ENCODE measurements around the gene SSUH2. TPM values are rescaled to one million over a fixed set of nuclear protein-coding genes. Genes with fewer than 3 reads are reported as not detected.
"Not testable (repeated sequence)": the region's sequence is repeated elsewhere in the genome, so short reads cannot be mapped to it uniquely, and the experiment has no call there.

SSUH2 gene
- total RNA-seq = under 1 TPM; 0.11 to 0.31 TPM

- H3K36me3 Mint-ChIP-seq (ENCODE audit: low read depth) = no peaks in the 10 kb centered on the region
- POLR2A ChIA-PET = no interaction called here
- H3K4me3 Mint-ChIP-seq = no peak within 1 kb of the TSS
- ATAC-seq (no peak), DNase-seq (no peak)
- H3K27me3 Mint-ChIP-seq = peaks cover 7% of the 10 kb centered on the region
- H3K4me1 Mint-ChIP-seq (ENCODE audit: low read depth) = no peaks in the 10 kb centered on the region
- no peaks in the 10 kb centered on the region for H3K9me3 Mint-ChIP-seq
- no peak for TF ChIP-seq CTCF (IDR thresholded peaks at IDR 0.05)
- no peak within 1 kb of the TSS for H3K27ac Mint-ChIP-seq
- CTCF ChIA-PET = no interaction called here
- intact Hi-C loops (cut with micrococcal nuclease) = no loop called here
These were observed at the start of gene SSUH2 for GRCh38 chr3:8644748-8645390. Gene SSUH2 (minus strand): TSS chr3:8644798. CDS start chr3:8644758, 40 bp downstream.

- H3K27ac Mint-ChIP-seq; H3K27me3 Mint-ChIP-seq; POLR2A ChIA-PET; DNase-seq; H3K36me3 Mint-ChIP-seq (ENCODE audit: low read depth); H3K9me3 Mint-ChIP-seq; H3K4me1 Mint-ChIP-seq (ENCODE audit: low read depth); ATAC-seq; H3K4me3 Mint-ChIP-seq; CTCF ChIA-PET; intact Hi-C loops (cut with micrococcal nuclease): not testable (repeated sequence)
These were observed 46.7 kb upstream of the SSUH2 start for GRCh38 chr3:8691295-8691694.

GRCh38 chr3:8684992-8685391, 40.4 kb upstream of the SSUH2 start:
- ATAC-seq; H3K27me3 Mint-ChIP-seq; CTCF ChIA-PET; H3K4me1 Mint-ChIP-seq (ENCODE audit: low read depth); H3K4me3 Mint-ChIP-seq; DNase-seq; intact Hi-C loops (cut with micrococcal nuclease); POLR2A ChIA-PET; H3K9me3 Mint-ChIP-seq; H3K36me3 Mint-ChIP-seq (ENCODE audit: low read depth); H3K27ac Mint-ChIP-seq: not testable (repeated sequence)

- H3K4me3 Mint-ChIP-seq; intact Hi-C loops (cut with micrococcal nuclease); H3K36me3 Mint-ChIP-seq (ENCODE audit: low read depth); ATAC-seq; H3K27me3 Mint-ChIP-seq; POLR2A ChIA-PET; H3K4me1 Mint-ChIP-seq (ENCODE audit: low read depth); CTCF ChIA-PET; H3K9me3 Mint-ChIP-seq; H3K27ac Mint-ChIP-seq: not testable (repeated sequence)
- peak; percentile 44 for DNase-seq
These were observed 38.4 kb upstream of the SSUH2 start for GRCh38 chr3:8682850-8683574.

GRCh38 chr3:8681881-8682538, 37.4 kb upstream of the SSUH2 start:
- CTCF ChIA-PET; ATAC-seq; intact Hi-C loops (cut with micrococcal nuclease); POLR2A ChIA-PET; H3K36me3 Mint-ChIP-seq (ENCODE audit: low read depth); H3K27ac Mint-ChIP-seq; H3K4me3 Mint-ChIP-seq; H3K9me3 Mint-ChIP-seq; H3K27me3 Mint-ChIP-seq; H3K4me1 Mint-ChIP-seq (ENCODE audit: low read depth); DNase-seq: not testable (repeated sequence)

GRCh38 chr3:8681349-8681748, 36.8 kb upstream of the SSUH2 start:
- DNase-seq = no peak
- no peak for TF ChIP-seq CTCF (IDR thresholded peaks at IDR 0.05)
- Mint-ChIP-seq H3K4me3 (no peak overlapping the region), H3K36me3 (ENCODE audit: low read depth) (no peaks in the 10 kb centered on the region), H3K9me3 (no peaks in the 10 kb centered on the region), H3K27me3 (no peaks in the 10 kb centered on the region), H3K27ac (no peak overlapping the region), H3K4me1 (ENCODE audit: low read depth) (no peaks in the 10 kb centered on the region)
- POLR2A ChIA-PET = no interaction called here
- ATAC-seq = no peak
- intact Hi-C loops (cut with micrococcal nuclease) = no loop called here
- CTCF ChIA-PET = no interaction called here

- POLR2A ChIA-PET; H3K9me3 Mint-ChIP-seq; H3K4me3 Mint-ChIP-seq; intact Hi-C loops (cut with micrococcal nuclease); CTCF ChIA-PET; H3K36me3 Mint-ChIP-seq (ENCODE audit: low read depth); DNase-seq; H3K27ac Mint-ChIP-seq; H3K27me3 Mint-ChIP-seq; ATAC-seq; H3K4me1 Mint-ChIP-seq (ENCODE audit: low read depth): not testable (repeated sequence)
These were observed 35.4 kb upstream of the SSUH2 start for GRCh38 chr3:8679817-8680553.
